HG02588 (cell line): ENCODE data around the gene FTO.

Source experiments
- ATAC-seq: cut with Tn5 transposase; IDR thresholded peaks from one replicate; pipeline ENCODE4 v1.9.1; 2021; ENCODE audit warnings: mild to moderate bottlenecking, moderate library complexity; ENCODE audit not compliant: unreplicated experiment

Gene FTO

DNA sequence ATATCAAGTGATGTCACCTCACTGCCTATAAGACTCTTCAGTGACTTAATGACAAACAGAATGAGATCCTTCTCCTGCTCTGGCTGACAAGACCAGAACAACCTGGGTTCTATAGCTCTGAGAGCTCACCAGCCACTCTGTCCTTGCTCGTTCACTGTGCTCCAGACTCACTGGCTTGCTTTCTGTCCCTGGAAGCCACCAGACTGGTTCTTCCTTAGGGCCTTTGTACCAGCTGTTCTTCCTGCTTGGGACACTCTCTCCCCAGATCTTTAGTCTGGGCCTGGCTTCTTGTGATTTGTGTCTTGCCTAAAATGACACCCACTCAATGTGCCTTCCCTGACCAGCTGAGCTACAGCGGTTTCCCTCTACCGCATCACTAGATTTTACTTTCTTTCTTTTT is 76.1 kb downstream of the FTO start:
- no peak for ATAC-seq

DNA sequence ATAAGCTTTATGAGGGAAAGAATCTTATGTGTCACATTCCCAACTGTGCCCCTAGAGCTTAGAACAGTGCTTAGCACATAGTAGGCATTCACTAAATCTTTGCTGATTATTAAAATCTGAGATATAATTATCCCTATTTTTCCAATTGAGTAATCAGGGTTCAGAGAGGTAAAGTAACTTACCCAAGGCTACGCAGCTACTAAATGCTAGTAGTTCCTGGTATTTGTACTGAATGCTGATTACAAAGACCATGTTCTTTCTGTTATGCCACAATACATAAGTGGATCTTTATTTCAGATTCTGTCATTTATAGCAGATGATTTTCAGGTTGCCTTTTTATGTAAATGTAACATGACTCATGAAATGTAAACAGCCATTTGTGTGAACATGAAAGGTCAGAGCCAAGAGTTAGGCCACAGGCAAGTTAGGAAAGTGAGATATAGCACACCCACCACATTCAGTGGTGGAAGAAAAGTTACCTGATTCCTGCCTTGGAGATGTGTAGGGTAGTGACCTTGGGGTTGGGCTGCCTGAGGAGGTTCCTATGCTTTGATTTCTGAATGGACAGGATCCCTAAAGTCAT is 77.2 kb downstream of the FTO start:
- no peak for ATAC-seq

DNA sequence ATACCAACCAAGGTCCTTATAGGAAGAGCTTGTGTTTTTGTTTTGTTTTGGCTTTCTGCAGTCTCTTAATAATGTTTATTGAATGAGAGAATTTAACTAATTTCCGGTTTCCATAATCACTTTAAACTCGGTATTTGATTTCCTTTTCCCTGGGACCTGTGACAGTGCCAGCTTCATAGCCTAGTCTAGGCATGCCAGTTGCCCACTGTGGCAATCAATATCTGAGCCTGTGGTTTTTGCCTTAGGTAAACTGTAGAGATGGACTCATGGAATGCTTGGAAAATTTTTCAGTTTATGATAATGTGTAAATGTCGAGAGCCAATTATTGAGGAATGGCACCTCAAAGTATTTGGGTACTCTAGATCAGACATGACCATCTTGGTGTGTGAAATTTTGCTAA is 78.2 kb downstream of the FTO start:
- no peak for ATAC-seq

DNA sequence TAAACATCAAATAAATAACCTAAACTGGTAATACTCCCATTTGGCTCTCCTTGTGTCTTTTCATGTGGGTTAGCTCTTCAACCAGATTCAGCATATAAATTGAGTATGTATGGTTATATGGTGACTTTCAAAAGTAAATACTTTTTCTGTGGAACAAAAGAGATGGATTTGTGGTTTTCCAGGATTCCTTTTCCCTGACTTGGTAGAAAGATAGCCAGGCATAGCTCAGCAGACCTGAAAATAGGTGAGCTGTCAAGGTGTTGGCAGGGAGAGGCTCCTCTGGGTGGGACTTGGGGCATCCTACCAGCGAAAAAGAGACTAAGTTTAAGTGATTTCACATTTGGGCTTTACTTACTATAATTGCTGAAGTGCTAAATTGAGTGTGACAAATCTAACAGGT is 80.3 kb downstream of the FTO start:
- no peak for ATAC-seq

DNA sequence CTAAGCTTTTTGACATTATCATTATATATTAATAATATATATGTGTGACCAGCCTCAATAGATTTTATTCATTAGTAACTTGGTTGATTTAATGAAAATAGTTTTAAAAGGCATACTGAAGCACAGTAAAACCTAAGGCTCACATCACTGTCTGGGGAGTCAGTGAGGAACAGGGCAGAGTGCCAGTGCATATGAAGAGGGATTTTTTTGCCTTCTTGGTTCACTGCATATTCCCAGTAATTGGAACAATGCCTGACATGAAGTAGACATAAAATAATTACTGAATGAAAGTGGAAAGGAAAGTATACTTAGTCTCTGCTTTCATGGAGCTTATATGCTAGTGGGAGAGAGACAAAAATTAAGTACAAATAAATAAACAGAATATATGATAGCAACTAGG is 81.1 kb downstream of the FTO start:
- no peak for ATAC-seq

DNA sequence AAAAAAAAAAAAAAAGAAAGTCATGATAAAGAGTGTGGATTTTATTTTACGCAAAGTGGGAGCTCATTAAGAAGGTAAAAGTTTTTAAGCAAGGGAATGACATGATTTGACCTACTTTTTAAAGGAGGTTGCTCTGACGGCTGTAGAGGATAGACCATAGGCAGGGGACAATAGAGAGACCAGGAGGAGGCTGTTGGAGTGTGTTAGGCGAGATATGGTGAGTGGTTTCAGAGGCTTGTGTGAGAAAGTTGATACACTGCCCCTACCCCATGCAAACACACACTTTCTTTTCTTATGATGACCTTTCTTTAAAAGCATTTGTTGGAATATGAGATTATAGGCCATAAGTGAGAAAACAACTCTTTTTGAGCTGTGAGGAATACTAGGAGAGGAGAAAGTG is 82.0 kb downstream of the FTO start:
- ATAC-seq = no peak

DNA sequence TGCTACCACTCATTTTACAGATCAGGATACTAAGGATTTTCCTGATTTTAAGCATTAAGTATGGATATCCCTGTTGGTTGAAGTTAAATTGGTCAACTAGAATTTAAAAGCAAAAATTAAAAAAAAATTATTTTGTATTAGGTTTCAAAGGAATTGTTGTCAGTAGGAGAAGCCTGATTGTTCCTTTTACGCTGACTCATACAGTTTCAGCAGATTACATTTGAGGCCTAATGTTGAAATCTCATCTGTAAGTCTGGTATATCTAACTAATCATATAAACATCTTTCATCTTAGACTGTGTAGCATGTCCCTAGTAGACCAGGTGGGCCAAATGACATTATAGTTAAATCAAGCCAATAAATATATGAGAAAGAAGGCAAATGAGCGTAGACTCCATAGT is 83.5 kb downstream of the FTO start:
- ATAC-seq = no peak

DNA sequence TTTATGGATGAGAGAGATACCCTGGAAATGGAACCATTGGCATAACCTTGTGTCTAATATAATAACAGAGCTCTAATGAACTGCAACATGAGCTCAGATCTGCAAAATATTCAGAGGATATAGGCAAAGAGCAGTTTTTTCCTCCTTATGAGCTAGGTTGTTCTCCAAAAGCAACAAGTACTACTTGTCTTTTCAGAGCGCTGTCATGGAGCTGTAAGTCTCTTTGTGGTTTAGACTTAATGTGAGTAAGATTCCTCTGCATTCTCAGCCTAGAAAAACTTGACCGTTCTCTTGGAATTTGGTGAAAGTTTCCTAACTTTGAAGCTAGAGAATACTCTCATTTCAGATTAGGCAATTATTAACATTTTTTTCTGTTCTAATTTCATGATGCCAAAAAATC is 85.2 kb downstream of the FTO start:
- ATAC-seq = no peak

DNA sequence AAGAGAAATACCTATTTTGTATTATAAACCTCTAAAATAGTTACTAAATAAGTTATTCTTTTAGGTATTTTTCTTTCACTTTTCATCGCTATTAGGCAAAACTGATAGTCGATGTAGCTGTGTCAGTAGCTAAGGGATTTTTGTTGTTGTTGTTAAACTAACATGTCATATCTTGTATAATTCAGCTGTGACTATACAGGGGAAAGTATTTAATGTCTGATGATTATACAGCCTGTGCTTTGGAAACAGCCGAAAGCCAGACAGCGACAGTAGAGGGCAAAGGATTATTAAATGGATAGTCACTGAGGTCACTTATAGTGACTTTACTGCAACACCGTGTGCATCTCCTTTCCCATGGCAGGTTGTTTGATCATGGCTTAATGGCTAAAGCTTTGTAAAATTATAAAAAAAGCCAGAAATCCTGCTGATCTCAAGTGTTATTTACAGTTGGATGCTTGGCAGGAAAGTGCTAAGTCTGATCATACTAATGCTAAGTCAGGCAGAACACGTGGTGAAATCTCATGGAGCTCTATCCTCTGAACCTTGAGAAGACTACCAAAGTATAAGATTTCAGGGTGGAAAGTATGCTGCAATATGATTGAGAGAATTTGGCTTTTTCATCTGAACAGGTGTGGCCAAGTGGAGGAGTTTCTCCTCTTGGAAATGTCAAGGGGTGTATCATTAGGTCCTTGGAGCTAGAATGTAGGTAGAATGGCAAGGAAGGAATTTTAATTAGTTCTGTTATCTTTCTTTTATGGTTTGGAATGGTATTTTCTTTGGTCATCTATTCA is 88.4 kb downstream of the FTO start:
- ATAC-seq = no peak

DNA sequence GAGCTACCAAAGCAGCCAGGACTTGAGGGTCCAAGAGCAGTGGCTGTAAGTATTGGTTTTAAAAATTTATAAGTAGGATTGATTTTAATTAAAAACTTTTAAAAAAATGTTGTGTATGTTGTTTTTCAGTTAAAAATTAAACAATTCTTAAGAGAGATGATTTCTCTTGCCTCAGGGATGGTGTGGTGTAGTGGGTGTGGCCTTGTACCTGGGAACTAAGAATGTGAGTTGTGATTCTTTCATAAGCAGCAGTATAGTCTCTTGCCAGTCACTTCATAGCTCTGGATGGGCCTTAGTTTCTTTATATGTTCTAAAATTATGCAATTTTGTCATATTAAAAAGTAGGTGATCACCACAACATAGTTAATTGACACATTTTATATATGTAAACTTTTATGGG is 99.5 kb downstream of the FTO start:
- ATAC-seq = no peak

DNA sequence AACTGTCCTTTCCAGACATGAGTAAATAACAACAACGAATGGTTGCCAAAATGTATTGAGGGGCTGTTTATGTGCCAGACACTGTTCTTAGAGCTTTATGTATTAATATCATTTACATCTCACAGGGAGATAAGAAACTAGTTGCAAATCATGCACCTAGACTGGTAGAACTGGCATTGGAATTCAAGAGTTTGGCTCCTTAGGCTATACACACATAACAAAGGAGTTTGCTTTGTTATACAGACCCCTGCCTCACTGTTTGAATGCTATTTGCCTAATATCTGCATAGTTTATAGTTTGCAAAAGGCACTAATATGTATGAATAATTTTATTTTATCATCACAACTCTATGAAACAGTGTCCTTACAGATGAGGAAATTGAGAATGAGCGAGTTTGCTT is 100.0 kb downstream of the FTO start:
- no peak for ATAC-seq

DNA sequence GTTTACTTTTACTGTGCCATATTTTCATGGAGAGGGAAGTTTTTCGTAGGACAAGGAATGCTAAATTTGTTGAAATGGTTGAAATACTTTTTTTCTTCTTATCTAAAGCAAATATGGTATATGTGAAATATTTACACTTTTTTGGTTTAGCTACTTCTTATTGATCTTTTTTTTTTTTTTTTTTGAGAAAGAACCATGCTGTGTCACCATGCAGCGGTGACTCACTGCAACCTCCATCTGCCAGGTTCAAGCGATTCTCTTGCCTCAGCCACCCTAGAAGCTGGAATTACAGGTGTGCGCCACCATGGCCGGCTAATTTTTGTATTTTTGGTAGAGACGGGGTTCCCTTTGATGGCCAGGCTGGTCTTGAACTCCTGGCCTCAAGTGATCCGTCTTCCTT is 100.5 kb downstream of the FTO start:
- ATAC-seq = no peak

DNA sequence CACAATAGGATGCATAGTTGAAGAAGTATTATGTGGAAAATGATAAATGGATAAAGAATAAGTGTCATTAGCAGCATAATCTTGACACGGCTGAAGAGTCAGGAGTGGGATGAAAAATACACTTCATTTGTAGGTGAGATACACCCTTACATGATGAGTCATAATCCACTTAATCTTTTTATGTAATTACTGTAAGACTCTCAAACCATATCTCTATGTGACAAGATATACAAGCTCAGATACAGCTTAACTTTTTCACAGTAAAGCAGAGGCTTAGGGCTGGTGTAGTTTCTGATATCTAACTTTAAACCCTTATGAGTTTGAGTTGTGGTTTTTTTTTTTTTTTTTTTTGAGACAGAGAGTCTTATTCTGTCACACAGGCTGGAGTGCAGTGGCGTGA is 101.2 kb downstream of the FTO start:
- no peak for ATAC-seq

DNA sequence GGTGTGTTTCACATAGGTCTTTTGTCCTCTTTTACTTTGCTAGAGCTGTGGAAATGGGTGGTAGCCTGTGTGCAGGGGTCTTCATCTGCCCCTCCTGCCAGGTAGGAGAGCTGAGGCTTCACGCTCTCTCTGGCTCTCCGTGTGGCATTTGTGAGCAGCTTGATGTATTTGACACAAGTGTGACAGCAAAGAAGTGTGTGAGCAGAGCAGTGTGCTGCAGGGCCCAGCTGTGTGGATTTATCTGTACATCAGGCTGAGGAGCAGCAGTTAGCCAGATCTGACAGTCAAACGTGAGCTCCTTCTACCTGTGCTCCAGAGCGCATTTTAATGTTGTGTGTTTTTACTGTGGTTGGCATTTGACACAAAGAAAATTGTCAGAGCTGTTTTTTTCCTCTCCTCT is 101.8 kb downstream of the FTO start:
- no peak for ATAC-seq

DNA sequence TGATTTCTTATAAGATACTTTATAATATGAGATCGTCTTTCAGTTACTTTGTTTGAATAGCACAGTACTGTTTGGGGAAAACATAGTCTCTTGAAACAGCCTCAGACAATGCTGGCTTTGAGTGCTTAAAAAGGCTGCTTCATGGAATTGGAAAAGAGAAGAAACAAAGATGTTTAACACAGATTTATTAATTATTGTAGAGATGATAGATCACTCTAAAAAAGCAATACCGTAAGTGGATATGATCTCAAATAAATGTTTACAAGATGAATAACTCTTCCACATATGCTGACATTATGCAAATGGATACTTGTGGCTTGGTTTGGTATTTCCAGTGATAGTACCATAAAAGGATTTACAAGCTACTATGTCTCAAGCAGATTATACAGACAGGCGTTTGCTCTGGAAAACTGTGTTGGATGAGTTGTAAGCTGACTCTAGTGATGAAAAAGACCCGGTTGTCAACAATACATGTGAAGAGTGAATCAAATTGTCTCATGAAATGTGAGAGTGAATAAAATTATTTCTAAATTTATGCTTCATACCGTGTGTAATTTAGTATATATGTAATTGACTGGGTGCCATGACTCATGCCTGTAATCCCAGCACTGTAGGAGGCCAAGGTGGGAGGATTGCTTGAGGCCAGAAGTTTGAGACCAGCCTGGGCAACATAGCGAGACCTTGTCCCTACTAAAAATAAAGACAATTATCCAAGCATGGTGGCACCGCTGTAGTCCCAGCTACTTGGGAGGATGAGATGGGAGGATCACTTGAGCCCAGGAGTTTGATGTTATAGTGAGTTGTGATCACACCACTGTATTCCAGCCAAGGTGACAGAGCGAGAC is 105.4 kb downstream of the FTO start:
- no peak for ATAC-seq

DNA sequence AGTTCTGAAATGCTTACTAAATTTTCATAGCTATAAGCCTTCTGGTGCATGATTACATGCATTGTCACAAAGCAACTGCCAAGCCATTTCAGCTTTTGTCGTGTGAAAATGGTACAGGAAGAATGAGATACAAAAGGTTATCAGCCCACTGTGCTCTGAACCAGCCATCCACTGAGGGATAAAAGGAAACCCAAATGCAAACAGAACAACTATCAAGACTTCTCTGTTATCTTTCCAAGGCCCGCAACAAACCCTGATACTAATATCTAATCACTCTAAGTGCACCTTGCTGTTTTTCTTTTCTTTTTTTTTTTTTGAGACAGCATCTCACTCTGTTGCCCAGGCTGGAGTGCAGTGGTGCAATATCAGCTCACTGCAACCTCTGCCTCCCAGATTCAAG is 109.0 kb downstream of the FTO start:
- ATAC-seq = no peak

DNA sequence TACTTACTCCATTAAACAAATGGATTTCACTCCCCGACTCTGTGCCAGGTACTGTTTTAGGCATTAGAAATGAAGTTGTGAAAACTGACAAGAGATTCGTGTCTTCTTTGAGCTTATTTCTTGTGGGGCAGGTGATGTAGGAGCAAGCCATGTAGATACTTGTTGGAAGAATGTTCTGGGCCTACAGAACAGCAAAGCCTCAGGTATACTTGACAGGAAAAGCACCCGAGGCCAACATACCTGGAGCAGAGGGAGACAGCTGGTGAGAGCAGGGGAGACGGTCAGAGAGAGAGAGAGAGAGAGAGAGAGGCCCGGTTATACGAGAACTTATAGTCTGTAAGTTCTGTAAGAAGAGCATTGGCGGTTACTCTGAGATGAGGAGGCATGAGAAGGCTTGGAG is 110.8 kb downstream of the FTO start:
- ATAC-seq = no peak

DNA sequence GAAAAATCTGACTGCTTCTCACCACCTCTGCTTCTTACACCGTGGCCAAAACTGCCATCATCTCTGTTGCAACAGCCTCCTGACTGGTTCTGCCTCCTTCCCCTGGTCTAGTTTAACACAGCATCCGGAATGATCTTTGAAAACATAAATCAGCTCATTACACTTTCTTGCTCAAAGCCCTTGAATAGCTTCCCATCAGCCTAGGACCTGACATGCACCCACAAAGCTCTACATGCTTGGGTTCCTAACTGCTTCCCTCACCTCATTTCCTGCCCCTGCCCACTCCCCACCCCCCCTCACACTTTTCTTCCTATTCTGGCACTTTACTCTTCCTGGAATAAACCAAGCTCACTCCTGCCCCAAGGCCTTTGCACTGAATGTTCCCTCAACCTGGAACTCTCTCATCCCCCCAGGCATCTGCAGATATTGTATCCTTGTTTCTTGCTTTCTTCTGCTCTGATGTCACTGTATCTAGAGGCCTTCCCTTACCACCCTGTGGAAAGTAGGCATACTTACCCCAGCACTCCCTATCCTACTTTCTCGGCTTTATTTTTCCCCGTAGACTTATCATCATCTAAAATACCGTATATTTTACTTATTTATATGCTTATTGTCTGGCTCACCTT is 112.4 kb downstream of the FTO start:
- no peak for ATAC-seq

DNA sequence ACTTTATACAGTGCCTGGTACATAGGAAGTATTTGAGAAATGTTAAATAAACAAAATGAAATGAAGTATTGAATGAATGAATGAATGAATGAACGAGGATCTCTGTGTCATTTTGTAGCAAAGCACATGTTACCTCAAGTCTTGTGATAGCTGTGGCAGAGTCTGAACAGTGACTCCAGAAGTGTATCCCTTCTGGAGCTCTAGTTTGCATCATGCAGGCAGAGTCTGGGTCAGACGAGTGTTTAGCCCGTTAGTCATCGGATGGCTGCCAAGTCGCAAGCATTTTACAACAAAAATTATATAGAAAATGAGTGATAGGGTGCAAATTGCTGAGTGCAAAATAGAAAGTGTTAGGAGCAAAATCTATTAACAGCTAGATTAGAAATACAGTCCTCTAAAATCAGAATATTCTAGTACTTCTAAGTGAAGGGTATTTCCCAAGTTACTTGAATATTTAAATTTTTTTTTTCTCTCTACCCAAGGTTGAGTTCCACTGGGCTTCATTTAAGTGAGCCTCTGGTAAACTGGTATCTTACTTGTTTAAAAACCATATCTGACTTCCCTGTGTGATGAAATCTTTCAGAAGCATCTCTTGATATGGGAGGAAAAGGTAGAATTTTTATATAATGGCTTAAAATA is 113.3 kb downstream of the FTO start:
- no peak for ATAC-seq

DNA sequence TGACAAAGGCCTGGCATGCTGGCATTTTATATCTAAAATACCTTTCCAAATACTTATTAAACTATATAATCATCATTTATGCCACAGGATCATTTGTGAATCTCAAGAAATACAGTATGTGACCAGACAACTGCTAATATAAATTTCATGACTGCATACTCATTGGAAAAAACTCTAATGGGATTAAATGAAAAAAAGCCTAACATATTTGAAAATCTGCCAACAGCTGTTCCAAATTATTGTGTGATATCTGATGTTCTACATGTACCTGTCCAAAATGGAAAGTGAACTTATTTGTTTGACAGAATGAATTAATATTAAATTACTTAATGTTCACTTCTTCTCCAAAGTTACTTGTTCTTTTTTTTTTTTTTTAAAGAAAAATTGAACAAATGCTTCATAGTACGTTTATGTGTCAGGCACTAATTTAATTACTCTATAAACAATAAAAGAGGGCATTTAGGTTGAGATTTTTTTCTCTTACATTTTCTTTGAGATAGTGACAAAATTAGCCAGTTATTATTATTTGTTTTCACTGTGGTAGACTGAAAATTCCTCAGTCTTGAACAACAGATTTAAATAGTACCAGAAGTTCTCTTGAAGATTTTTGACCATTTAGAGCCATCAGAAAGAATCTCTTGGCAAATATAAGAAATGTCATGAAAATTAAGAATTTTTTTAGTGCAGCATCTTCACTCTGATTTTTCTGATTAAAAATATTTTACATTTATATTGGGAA is 114.0 kb downstream of the FTO start:
- no peak for ATAC-seq
